Activated T-cell treated with anti-CD3 and anti-CD28 coated beads, Interleukin-2, amount 50 U/mL, for 4 hours (primary cell): ENCODE data around the gene RFC2. TPM values are rescaled to one million over a fixed set of nuclear protein-coding genes. Genes with fewer than 3 reads are reported as not detected.
A peak's percentile ranks its signal among the peaks of the same experiment; 100 is the strongest.
"Not testable (repeated sequence)": the region's sequence is repeated elsewhere in the genome, so short reads cannot be mapped to it uniquely, and the experiment has no call there.

ENCODE experiments used
- ATAC-seq, 2 donors: fragments of 200-7000 bp; cut with Tn5 transposase; one replicate each; pipeline ENCODE4 v1.10.0; 2021
- DNase-seq: peaks from one replicate; pipeline ENCODE4 v3.0.0-alpha.2; 2020
- H3K27me3 Mint-ChIP-seq: one replicate; pipeline ENCODE4 v1.8.0; 2021; ENCODE audit warnings: low read depth, mixed read lengths
- H3K36me3 Mint-ChIP-seq: one replicate; pipeline ENCODE4 v1.8.0; 2022; ENCODE audit warnings: mixed read lengths; ENCODE audit not compliant: insufficient read depth
- H3K4me1 Mint-ChIP-seq: one replicate; pipeline ENCODE4 v1.8.0; 2021; ENCODE audit warnings: low read depth, mixed read lengths
- H3K4me3 Mint-ChIP-seq: one replicate; pipeline ENCODE4 v1.8.0; 2021; ENCODE audit warnings: mild to moderate bottlenecking, moderate library complexity, mixed read lengths
- H3K9me3 Mint-ChIP-seq: one replicate; pipeline ENCODE4 v1.8.0; 2021; ENCODE audit warnings: mixed read lengths
- total RNA-seq, 3 donors: library from RNA; stranded (reverse); gene quantifications; one replicate each; pipeline ENCODE4 v1.2.1, GENCODE V29; 2021

RFC2 gene
- total RNA-seq, 3 donors from 2014 or later, result 71.4 to 85.2 (median 73.8) TPM

DNA sequence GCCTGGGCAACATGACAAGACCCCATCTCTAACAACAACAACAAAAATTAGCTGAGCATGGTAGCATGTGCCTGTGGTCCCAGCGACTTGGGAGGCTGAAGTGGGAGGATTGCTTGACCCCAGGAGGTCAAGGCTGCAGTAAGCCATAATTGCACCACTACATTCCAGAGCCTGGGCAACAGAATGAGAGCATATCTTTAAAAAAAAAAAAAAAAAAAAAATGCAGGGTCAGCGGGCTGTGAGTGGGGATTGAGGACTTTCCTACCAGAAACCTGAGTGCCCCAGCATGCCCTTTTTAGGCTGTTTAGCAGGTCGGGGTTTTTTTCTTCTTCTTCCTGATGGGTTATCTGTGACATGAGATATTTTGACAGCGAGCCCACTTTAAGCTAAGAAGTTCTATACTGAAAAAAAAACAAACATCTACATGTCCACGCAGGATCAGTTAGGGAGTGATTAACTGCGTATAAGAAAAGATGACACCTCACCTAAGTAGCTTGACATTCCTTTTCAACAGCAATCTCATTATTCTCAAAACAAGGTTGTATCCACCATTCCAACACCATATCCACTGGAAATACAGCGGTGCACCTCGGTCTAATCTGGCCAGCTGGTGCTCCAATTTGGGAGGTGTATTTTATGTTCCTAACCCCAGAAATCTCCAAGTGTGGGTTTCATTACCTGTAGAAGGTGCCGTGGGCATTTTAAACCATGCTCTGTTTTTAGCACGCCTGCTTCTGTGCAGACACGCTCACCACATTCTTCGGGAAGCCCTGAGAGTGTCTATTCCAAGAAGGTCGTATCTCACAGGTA is 13.8 kb upstream of the RFC2 start:
- ATAC-seq, result no peak
- H3K9me3 Mint-ChIP-seq, result no peaks in the 10 kb centered on the region

DNA sequence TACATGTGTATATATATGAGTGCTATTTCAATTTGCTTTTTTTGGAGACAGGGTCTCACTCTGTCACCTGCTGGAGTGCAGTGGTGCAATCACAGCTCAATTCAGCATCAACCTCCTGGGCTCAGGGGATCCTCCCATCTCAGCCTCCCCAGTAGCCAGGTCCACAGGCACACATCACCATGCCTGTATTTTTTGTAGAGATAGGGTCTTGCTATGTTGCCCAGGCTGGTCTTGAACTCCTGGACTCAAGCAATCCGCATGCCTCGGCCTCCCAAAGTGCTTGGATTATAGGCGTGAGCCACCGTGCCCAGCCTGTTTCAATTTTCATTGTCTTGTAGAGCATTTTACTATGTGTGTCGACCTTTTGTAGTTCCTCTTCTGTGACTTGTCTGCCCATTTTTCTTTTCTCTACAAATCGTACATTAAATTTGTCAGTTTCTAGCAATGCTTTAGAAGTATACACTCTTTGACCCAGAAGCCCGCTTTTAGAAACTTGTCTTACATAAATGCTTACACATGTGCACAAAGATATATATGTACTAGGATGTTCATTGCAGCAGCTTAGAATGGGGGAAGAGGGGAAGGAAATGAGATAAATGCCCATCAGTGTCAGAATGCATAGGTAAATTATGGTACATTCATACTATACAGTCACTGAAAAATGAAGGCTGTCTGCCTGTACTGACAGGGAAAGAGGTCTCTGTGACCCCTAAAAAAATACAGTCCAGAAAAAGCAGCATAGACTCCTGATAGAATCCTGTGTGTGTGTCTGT is 12.2 kb upstream of the RFC2 start:
- DNase-seq (no peak), ATAC-seq (no peak)
- peaks cover 3% of the 10 kb centered on the region for H3K27me3 Mint-ChIP-seq
- no peaks in the 10 kb centered on the region for H3K36me3 Mint-ChIP-seq
- peaks cover 2% of the 10 kb centered on the region for H3K4me1 Mint-ChIP-seq
- H3K9me3 Mint-ChIP-seq, result no peaks in the 10 kb centered on the region
- H3K4me3 Mint-ChIP-seq, result no peak overlapping the region

More for the DNA sequence above, 13.8 kb upstream of the RFC2 start:
- H3K4me3 Mint-ChIP-seq, result no peak overlapping the region
- DNase-seq, result no peak
- no peaks in the 10 kb centered on the region for H3K27me3 Mint-ChIP-seq
- H3K4me1 Mint-ChIP-seq, result peaks cover 9% of the 10 kb centered on the region
- no peaks in the 10 kb centered on the region for H3K36me3 Mint-ChIP-seq

GRCh38 chr7:74263399-74264120 is 9.4 kb upstream of the RFC2 start:
- peaks cover 3% of the 10 kb centered on the region for H3K27me3 Mint-ChIP-seq

DNA sequence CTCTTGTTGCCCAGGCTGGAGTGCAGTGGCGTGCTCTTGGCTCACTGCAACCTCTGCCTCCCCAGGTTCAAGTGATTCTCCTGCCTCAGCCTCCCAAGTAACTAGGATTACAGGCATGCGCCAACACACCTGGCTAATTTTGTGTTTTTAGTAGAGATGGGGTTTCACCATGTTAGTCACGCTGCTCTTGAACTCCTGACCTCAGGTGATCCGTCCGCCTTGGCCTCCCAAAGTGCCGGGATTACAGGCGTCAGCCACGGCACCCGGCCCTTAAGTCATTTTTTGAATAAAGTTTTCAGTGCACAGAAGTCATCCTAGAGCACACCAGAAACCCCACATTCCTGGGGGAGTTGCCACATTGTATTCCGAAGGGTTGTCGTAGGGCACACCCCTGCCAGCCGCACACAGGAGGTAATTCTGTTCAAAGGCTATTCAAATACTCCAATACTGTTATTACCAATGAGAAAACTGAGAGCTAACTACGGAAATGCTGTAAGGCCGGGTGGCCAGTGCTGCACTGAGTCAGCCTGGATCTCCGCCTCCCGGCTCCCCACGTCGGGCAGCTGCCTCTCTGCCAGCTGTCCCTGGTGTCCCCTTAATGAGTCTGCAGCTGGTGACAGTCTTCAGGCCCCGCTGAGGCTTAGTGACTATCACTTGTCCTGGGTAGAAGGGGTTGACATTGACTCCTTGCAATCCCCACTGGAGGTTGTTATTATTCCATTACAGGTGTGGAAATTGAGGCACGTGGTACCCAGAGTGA is 8.6 kb upstream of the RFC2 start:
- Mint-ChIP-seq H3K36me3 (no peaks in the 10 kb centered on the region), H3K9me3 (no peaks in the 10 kb centered on the region), H3K4me1 (no peaks in the 10 kb centered on the region), H3K4me3 (no peak overlapping the region), H3K27me3 (peaks cover 3% of the 10 kb centered on the region)
- ATAC-seq (no peak), DNase-seq (no peak)

More at GRCh38 chr7:74263399-74264120, 9.4 kb upstream of the RFC2 start:
- ATAC-seq (no peak), DNase-seq (no peak)
- H3K4me1 Mint-ChIP-seq, result no peaks in the 10 kb centered on the region
- no peak overlapping the region for H3K4me3 Mint-ChIP-seq
- H3K9me3 Mint-ChIP-seq, result no peaks in the 10 kb centered on the region
- no peaks in the 10 kb centered on the region for H3K36me3 Mint-ChIP-seq

GRCh38 chr7:74258639-74259038 is 4.4 kb upstream of the RFC2 start:
- Mint-ChIP-seq H3K36me3 (peaks cover 3% of the 10 kb centered on the region), H3K9me3 (no peaks in the 10 kb centered on the region), H3K4me3 (no peak overlapping the region), H3K27me3 (peaks cover 3% of the 10 kb centered on the region), H3K4me1 (peaks cover 10% of the 10 kb centered on the region)
- DNase-seq, result no peak
- ATAC-seq, result no peak

- DNase-seq, result no peak
- peak overlapping the region; percentile 96 for H3K4me3 Mint-ChIP-seq
- H3K27me3 Mint-ChIP-seq, result no peaks in the 10 kb centered on the region
- H3K9me3 Mint-ChIP-seq, result no peaks in the 10 kb centered on the region
- H3K36me3 Mint-ChIP-seq, result peaks cover 5% of the 10 kb centered on the region
- ATAC-seq, result no peak
- H3K4me1 Mint-ChIP-seq, result peaks cover 19% of the 10 kb centered on the region
These were observed 2.6 kb upstream of the RFC2 start for GRCh38 chr7:74256491-74257408.

DNA sequence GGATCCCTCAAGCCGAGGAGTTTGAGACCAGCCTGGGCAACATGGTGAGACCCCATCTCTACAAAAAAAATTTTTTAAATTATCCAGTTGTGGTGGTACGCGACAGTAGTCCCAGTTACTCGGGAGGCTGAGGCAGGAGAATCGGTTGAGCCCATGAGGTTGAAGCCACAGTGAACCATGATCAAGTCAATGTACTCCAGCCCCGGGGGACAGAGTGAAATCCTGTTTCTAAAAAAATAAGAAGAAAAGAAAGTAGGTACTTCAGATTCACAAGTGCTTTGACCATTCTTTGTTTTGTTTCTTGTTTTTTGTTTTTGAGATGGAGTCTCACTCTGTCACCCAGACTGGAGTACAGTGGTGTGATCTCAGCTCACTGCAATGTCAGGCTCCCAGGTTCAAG is 1.3 kb upstream of the RFC2 start:
- not testable (repeated sequence) for H3K27me3 Mint-ChIP-seq, ATAC-seq, H3K9me3 Mint-ChIP-seq, DNase-seq
- peaks cover 21% of the 10 kb centered on the region for H3K4me1 Mint-ChIP-seq
- peaks cover 10% of the 10 kb centered on the region for H3K36me3 Mint-ChIP-seq
- peak overlapping the region; percentile 96 for H3K4me3 Mint-ChIP-seq

- ATAC-seq, result no peak
These were observed 720 bp upstream of the RFC2 start for GRCh38 chr7:74254858-74255379.

DNA sequence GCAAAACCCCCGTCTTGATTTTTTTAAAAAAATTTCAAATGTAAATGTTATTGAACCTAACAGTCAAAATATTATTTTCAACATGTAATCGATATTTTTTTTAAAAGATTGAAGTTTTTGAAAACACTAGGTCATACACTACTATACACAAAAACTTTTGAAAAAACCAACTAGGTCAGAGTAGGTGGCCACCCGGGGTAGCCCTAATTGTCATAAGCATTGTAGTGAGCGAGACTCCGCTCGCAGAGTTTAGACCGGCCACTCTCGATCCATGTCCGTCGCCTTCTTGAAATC is 417 bp downstream of the RFC2 start:
- peak; percentile 26 to 35 for ATAC-seq
- H3K4me1 Mint-ChIP-seq, result peaks cover 24% of the 10 kb centered on the region
- H3K36me3 Mint-ChIP-seq, result peaks cover 19% of the 10 kb centered on the region
- H3K4me3 Mint-ChIP-seq, result peak overlapping the region; percentile 96
- no peak for DNase-seq
- H3K9me3 Mint-ChIP-seq, result no peaks in the 10 kb centered on the region
- no peaks in the 10 kb centered on the region for H3K27me3 Mint-ChIP-seq

More at GRCh38 chr7:74254858-74255379, 720 bp upstream of the RFC2 start:
- H3K27me3 Mint-ChIP-seq, result no peaks in the 10 kb centered on the region
- H3K36me3 Mint-ChIP-seq, result peaks cover 12% of the 10 kb centered on the region
- no peaks in the 10 kb centered on the region for H3K9me3 Mint-ChIP-seq
- no peak for DNase-seq
- peak overlapping the region; percentile 96 for H3K4me3 Mint-ChIP-seq
- H3K4me1 Mint-ChIP-seq, result peaks cover 24% of the 10 kb centered on the region

DNA sequence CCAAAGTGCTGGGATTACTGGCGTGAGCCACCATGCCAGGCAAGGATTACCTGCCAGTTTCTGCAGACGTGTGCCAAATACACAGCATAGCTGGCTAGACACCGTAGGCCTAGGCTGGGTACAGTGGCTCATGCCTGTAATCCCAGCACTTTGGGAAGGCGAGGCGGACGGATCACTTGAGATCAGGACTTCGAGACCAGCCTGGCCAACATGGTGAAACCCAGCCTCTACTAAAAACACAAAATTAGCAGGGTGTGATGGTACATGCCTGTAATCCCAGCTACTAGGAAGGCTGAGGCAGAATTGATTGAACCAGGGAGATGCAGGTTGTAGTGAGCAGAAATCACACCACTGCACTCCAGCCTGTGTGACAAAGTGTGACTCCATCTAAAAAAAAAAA is 868 bp downstream of the RFC2 start:
- H3K4me3 Mint-ChIP-seq, result peak overlapping the region; percentile 96
- H3K4me1 Mint-ChIP-seq, result peaks cover 24% of the 10 kb centered on the region
- no peaks in the 10 kb centered on the region for H3K9me3 Mint-ChIP-seq
- no peak for ATAC-seq
- H3K27me3 Mint-ChIP-seq, result no peaks in the 10 kb centered on the region
- peaks cover 21% of the 10 kb centered on the region for H3K36me3 Mint-ChIP-seq
- no peak for DNase-seq

- DNase-seq (no peak), ATAC-seq (no peak)
- peaks cover 24% of the 10 kb centered on the region for H3K4me1 Mint-ChIP-seq
- no peaks in the 10 kb centered on the region for H3K27me3 Mint-ChIP-seq
- no peaks in the 10 kb centered on the region for H3K9me3 Mint-ChIP-seq
- H3K4me3 Mint-ChIP-seq, result peak overlapping the region; percentile 66
- peaks cover 21% of the 10 kb centered on the region for H3K36me3 Mint-ChIP-seq
These were observed 1.3 kb downstream of the RFC2 start for GRCh38 chr7:74252893-74253292.

- Mint-ChIP-seq H3K4me1 (peaks cover 15% of the 10 kb centered on the region), H3K36me3 (peaks cover 18% of the 10 kb centered on the region)
- H3K9me3 Mint-ChIP-seq, H3K27me3 Mint-ChIP-seq, DNase-seq, ATAC-seq, H3K4me3 Mint-ChIP-seq: not testable (repeated sequence)
These were observed 5.1 kb downstream of the RFC2 start for GRCh38 chr7:74249058-74249457.

GRCh38 chr7:74248156-74248555 is 6.0 kb downstream of the RFC2 start:
- H3K4me1 Mint-ChIP-seq, result peaks cover 11% of the 10 kb centered on the region
- peaks cover 22% of the 10 kb centered on the region for H3K36me3 Mint-ChIP-seq
- ATAC-seq, result no peak
- no peak for DNase-seq
- H3K27me3 Mint-ChIP-seq, result no peaks in the 10 kb centered on the region
- H3K4me3 Mint-ChIP-seq, result no peak overlapping the region
- no peaks in the 10 kb centered on the region for H3K9me3 Mint-ChIP-seq
